HG02943 (cell line): ENCODE measurements around the gene CEP128.

Source experiments
- ATAC-seq: cut with Tn5 transposase; IDR thresholded peaks from one replicate; pipeline ENCODE4 v1.9.1; 2021; ENCODE audit warnings: mild to moderate bottlenecking, low read depth, moderate library complexity; ENCODE audit not compliant: unreplicated experiment

CEP128 gene

GRCh38 chr14:80781972-80782367 lies 159.6 kb downstream of the CEP128 start:
- ATAC-seq = no peak

GRCh38 chr14:80780500-80780899 lies 161.0 kb downstream of the CEP128 start:
- ATAC-seq = no peak

GRCh38 chr14:80776657-80777056 lies 164.9 kb downstream of the CEP128 start:
- no peak for ATAC-seq

GRCh38 chr14:80776186-80776585 lies 165.4 kb downstream of the CEP128 start:
- ATAC-seq = no peak

- no peak for ATAC-seq
Observed at GRCh38 chr14:80772504-80772903, 169.0 kb downstream of the CEP128 start.

- ATAC-seq = no peak
Observed at GRCh38 chr14:80771201-80771600, 170.3 kb downstream of the CEP128 start.

- no peak for ATAC-seq
Observed at GRCh38 chr14:80770114-80770908, 171.2 kb downstream of the CEP128 start.

- ATAC-seq = no peak
Observed at GRCh38 chr14:80768646-80769045, 172.9 kb downstream of the CEP128 start.

- ATAC-seq = no peak
Observed at GRCh38 chr14:80764921-80765507, 176.5 kb downstream of the CEP128 start.

GRCh38 chr14:80764496-80764895 lies 177.0 kb downstream of the CEP128 start:
- no peak for ATAC-seq

GRCh38 chr14:80762641-80763228 lies 178.8 kb downstream of the CEP128 start:
- ATAC-seq = no peak

- ATAC-seq = no peak
Observed at GRCh38 chr14:80754696-80755095, 186.8 kb downstream of the CEP128 start.

GRCh38 chr14:80751285-80751684 lies 190.3 kb downstream of the CEP128 start:
- ATAC-seq = no peak

- ATAC-seq = no peak
Observed at GRCh38 chr14:80726211-80726610, 215.3 kb downstream of the CEP128 start.

GRCh38 chr14:80718940-80719339 lies 222.6 kb downstream of the CEP128 start:
- ATAC-seq = no peak

- ATAC-seq = no peak
Observed at GRCh38 chr14:80714474-80714873, 227.1 kb downstream of the CEP128 start.

GRCh38 chr14:80713076-80713850 lies 228.3 kb downstream of the CEP128 start:
- ATAC-seq = no peak

- ATAC-seq = no peak
Observed at GRCh38 chr14:80705241-80705980, 236.1 kb downstream of the CEP128 start.

GRCh38 chr14:80700601-80701000 lies 240.9 kb downstream of the CEP128 start:
- no peak for ATAC-seq

- ATAC-seq = no peak
Observed at GRCh38 chr14:80699861-80700260, 241.7 kb downstream of the CEP128 start.
